IMR-90 (cell line): ENCODE data around the gene ADARB2. TPM values are rescaled to one million over a fixed set of nuclear protein-coding genes. Genes with fewer than 3 reads are reported as not detected.
"Not testable (repeated sequence)": the region's sequence is repeated elsewhere in the genome, so short reads cannot be mapped to it uniquely, and the experiment has no call there.

ENCODE experiments used
- ATAC-seq: fragments of 200-7000 bp; cut with Tn5 transposase; 2 replicates; pipeline ENCODE4 v1.9.1; 2020; ENCODE audit warnings: low read depth, mild to moderate bottlenecking, moderate library complexity
- BruUV-seq: library from RNA; stranded (reverse); fragments of 400-500 nt; replicated peaks from 2 replicates; lab custom pipeline; 2021; lab: Mats Ljungman, UMichigan
- CTCF ChIA-PET: fragments of 300-600 bp; formaldehyde crosslinking; extraction: SDS; loops from one replicate; lab custom pipeline; 2021; ENCODE audit warnings: antibody characterized with exemption; lab: Yijun Ruan, JAX
- POLR2A ChIA-PET: fragments of 300-600 bp; sonication (Branson Sonifier 250); formaldehyde crosslinking; loops from one replicate; lab custom pipeline; 2022; ENCODE audit warnings: antibody characterized with exemption; ENCODE audit not compliant: unreplicated experiment; lab: Charles Lee
- DNase-seq: peaks from one replicate; pipeline ENCODE4 v3.0.0; 2013
- H2AFZ ChIP-seq: replicated peaks from 2 replicates; pipeline ENCODE3; 2013; ENCODE audit warnings: low read length, mild to moderate bottlenecking; ENCODE audit not compliant: poor library complexity
- H2AK5ac ChIP-seq: 2 replicates; pipeline ENCODE4 v1.6.1; 2013; ENCODE audit warnings: low read depth, low read length, inconsistent platforms
- H2AK9ac ChIP-seq: replicated peaks from 2 replicates; pipeline ENCODE3; 2013; ENCODE audit warnings: mild to moderate bottlenecking, low read depth, low read length, moderate library complexity; ENCODE audit not compliant: poor library complexity
- H2BK120ac ChIP-seq: 2 replicates; pipeline ENCODE4 v1.6.1; 2013; ENCODE audit warnings: low read depth, low read length, inconsistent platforms
- H2BK15ac ChIP-seq: 3 replicates; pipeline ENCODE4 v1.6.1; 2013; ENCODE audit warnings: low read depth, low read length, inconsistent platforms
- H2BK20ac ChIP-seq: 2 replicates; pipeline ENCODE4 v1.6.1; 2013; ENCODE audit warnings: low read depth, mild to moderate bottlenecking, inconsistent platforms, low read length, moderate library complexity
- H2BK5ac ChIP-seq: 2 replicates; pipeline ENCODE4 v1.6.1; 2013; ENCODE audit warnings: mild to moderate bottlenecking, low read depth, low read length, inconsistent platforms; ENCODE audit not compliant: poor library complexity, severe bottlenecking
- H3K14ac ChIP-seq: replicated peaks from 2 replicates; pipeline ENCODE4 v1.6.1; 2013; ENCODE audit warnings: low read depth, low read length, inconsistent platforms
- H3K18ac ChIP-seq: 2 replicates; pipeline ENCODE4 v1.6.1; 2013; ENCODE audit warnings: low read depth, low read length, control low read depth
- H3K23ac ChIP-seq: 2 replicates; pipeline ENCODE4 v1.6.1; 2013; ENCODE audit warnings: low read depth, low read length, inconsistent platforms
- H3K27ac ChIP-seq: 2 replicates; pipeline ENCODE4 v1.5.1; 2013; ENCODE audit warnings: mild to moderate bottlenecking, control low read depth, low read length; ENCODE audit not compliant: insufficient read depth
- H3K27me3 ChIP-seq: 2 replicates; pipeline ENCODE4 v1.6.1; 2013; ENCODE audit warnings: low read length; ENCODE audit not compliant: control insufficient read depth, insufficient read depth
- H3K36me3 ChIP-seq: 2 replicates; pipeline ENCODE4 v1.6.1; 2013; ENCODE audit warnings: low read length, mixed read lengths; ENCODE audit not compliant: control insufficient read depth, insufficient read depth
- H3K4ac ChIP-seq: 2 replicates; pipeline ENCODE4 v1.6.1; 2013; ENCODE audit warnings: low read depth, low read length, inconsistent platforms
- H3K4me1 ChIP-seq: 2 replicates; pipeline ENCODE4 v1.6.1; 2013; ENCODE audit warnings: low read length, mixed read lengths; ENCODE audit not compliant: control insufficient read depth, insufficient read depth
- H3K4me2 ChIP-seq: 2 replicates; pipeline ENCODE4 v1.6.1; 2013; ENCODE audit warnings: low read depth, mild to moderate bottlenecking, control low read depth, low read length, moderate library complexity
- H3K4me3 ChIP-seq: 2 replicates; pipeline ENCODE4 v1.5.1; 2013; ENCODE audit warnings: low read depth, mild to moderate bottlenecking, control low read depth, low read length, moderate library complexity; ENCODE audit not compliant: insufficient read depth
- H3K56ac ChIP-seq: 2 replicates; pipeline ENCODE4 v1.6.1; 2013; ENCODE audit warnings: low read length, inconsistent platforms; ENCODE audit not compliant: insufficient read depth; ENCODE audit errors: extremely low read depth
- H3K79me1 ChIP-seq, 2 experiments: 2 replicates each; pipeline ENCODE4 v1.6.1; 2013; ENCODE audit warnings: low read length in 2 of 2, inconsistent platforms in 1 of 2, low read depth in 1 of 2
- H3K9ac ChIP-seq: 2 replicates; pipeline ENCODE4 v1.6.1; 2013; ENCODE audit warnings: low read depth, low read length, control low read depth
- H3K9me1 ChIP-seq: 2 replicates; pipeline ENCODE4 v1.6.1; 2013; ENCODE audit warnings: low read length, inconsistent platforms; ENCODE audit not compliant: insufficient read depth
- H3K9me3 ChIP-seq: 2 replicates; pipeline ENCODE4 v1.6.1; 2013; ENCODE audit warnings: low read length; ENCODE audit not compliant: control insufficient read depth, insufficient read depth
- H4K20me1 ChIP-seq: 2 replicates; pipeline ENCODE4 v1.6.1; 2013; ENCODE audit warnings: low read length, inconsistent platforms; ENCODE audit not compliant: insufficient read depth
- H4K5ac ChIP-seq: 2 replicates; pipeline ENCODE4 v1.6.1; 2013; ENCODE audit warnings: mild to moderate bottlenecking, low read depth, low read length, control low read depth
- H4K8ac ChIP-seq, 2 experiments: 2 replicates each; pipeline ENCODE4 v1.6.1; 2013; ENCODE audit warnings: low read depth in 2 of 2, low read length in 2 of 2, control low read depth in 1 of 2, inconsistent platforms in 1 of 2
- H4K91ac ChIP-seq: 2 replicates; pipeline ENCODE4 v1.6.1; 2013; ENCODE audit warnings: low read depth, low read length, inconsistent platforms; ENCODE audit not compliant: insufficient read depth
- WGBS, 2 experiments: methylation state at CpG; one replicate each; pipeline versions ENCODE4 v1.1.5 to v1.1.7; 2013; ENCODE audit warnings: missing lambda C conversion rate in 2 of 2; ENCODE audit not compliant: insufficient read length in 1 of 2; ENCODE audit errors: extremely low coverage in 2 of 2; 5-methylcytosine and 5-hydroxymethylcytosine counted together
- dilution Hi-C: fragments of 300-500 bp; cut with HindIII; formaldehyde crosslinking; loops from one replicate; pipeline ENCODE4 v1.14.3; 2018; ENCODE audit warnings: low sequenced_read_pairs; ENCODE audit not compliant: unreplicated experiment
- in situ Hi-C: fragments of 300-500 bp; cut with MboI; formaldehyde crosslinking; loops from 3 replicates; pipeline ENCODE4 v1.14.3; 2019; ENCODE audit warnings: low sequenced_read_pairs, inconsistent platforms, mixed read lengths
- intact Hi-C: fragments of 100-400 bp; cut with micrococcal nuclease; formaldehyde crosslinking; loops from 2 replicates; pipeline ENCODE4 v1.10.0; 2022
- polyA plus RNA-seq, 3 experiments: library from polyadenylated mRNA; depleted of rRNA; stranded (reverse); fragments of >200 nt; gene quantifications; 2 replicates each; pipeline ENCODE4 v1.2.3, GENCODE V29; 2012; ENCODE audit warnings: low replicate concordance in 1 of 3
- total RNA-seq: library from RNA; depleted of rRNA; stranded (reverse); fragments of >200 nt; gene quantifications from 2 replicates; pipeline ENCODE4 v1.2.3, GENCODE V29; 2012

The ADARB2 gene
- total and polyA plus RNA-seq, 2 of the 4 experiments (the other 2 are of a cell fraction): not detected

DNA sequence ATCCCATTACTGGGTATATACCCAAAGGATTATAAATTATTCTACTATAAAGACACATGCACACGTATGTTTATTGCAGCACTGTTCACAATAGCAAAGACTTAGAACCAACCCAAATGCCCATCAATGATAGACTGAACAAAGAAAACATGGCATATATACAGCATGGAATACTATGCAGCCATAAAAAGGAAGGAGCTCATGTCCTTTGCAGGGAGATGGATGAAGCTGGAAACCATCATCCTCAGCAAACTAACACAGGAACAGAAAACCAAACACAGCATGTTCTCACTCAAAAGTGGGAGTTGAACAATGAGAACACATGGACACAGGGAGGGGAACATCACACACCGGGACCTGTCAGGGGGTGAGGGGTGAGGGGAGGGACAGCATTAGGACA lies 199.9 kb downstream of the ADARB2 start:
- BruUV-seq, H3K27me3 ChIP-seq, H4K20me1 ChIP-seq, ATAC-seq, H3K56ac ChIP-seq, H3K4ac ChIP-seq, H3K27ac ChIP-seq, CTCF ChIA-PET, intact Hi-C loops, H2AFZ ChIP-seq, H4K91ac ChIP-seq, H3K36me3 ChIP-seq, in situ Hi-C loops, H2BK5ac ChIP-seq, H3K4me3 ChIP-seq, H3K9me1 ChIP-seq, H2BK120ac ChIP-seq, H3K4me2 ChIP-seq, DNase-seq, H2AK5ac ChIP-seq, dilution Hi-C loops, H3K79me1 ChIP-seq, H3K14ac ChIP-seq, H3K4me1 ChIP-seq, H2BK15ac ChIP-seq, H2BK20ac ChIP-seq, H3K18ac ChIP-seq, H3K9ac ChIP-seq, H4K8ac ChIP-seq, POLR2A ChIA-PET, H4K5ac ChIP-seq, H3K23ac ChIP-seq, H2AK9ac ChIP-seq: not testable (repeated sequence)
- peaks cover 32% of the 10 kb centered on the region for H3K9me3 ChIP-seq
- WGBS, 2 experiments: no CpG with 5 or more reads among the region's 2 CpGs
